ENCODE results near the gene MFAP1. TPM values are rescaled to one million over a fixed set of nuclear protein-coding genes. Genes with fewer than 3 reads are reported as not detected.

The MFAP1 gene
- polyA plus RNA-seq, 1 donor from 2014 or later: 37.7 TPM

DNA sequence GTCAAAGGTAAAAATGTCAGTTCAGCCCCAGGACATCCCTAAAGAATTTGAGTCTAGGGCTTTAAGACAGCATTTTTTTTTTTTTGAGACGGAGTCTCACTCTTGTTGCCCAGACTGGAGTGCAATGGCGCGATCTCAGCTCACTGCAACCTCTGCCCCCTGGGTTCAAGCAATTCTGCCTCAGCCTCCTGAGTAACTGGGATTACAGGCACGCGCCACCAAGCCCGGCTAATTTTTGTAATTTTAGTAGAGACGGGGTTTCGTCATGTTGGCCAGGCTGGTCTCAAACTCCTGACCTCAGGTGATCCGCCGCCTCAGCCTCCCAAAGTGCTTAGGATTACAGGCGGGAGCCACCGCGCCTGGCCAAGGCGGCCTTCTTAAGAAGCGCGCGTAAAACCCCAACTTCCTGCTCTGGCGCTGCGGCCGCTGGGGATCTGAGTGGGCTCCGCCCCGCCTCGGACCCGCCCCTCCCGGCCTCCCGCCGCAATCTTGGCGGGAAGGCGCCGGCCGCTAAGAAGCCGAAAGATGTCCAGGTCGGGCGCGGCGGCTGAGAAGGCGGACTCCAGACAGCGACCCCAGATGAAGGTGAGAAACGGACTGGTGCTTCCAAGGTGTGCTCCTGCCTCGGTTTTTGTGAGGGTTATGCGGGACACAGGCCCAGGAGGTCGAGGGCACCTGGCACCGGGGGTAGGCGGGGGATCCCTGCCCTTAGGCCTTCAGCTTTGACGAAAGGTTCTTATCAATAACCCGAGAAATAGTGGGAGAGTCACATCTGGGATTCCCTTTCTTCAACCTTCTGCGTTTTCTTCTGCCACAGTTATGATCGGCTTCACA, 2.2 kb upstream of the MFAP1 start, which contains the start of gene WDR76:
Gene WDR76 (plus strand): TSS at position 495 of the 834 bp plus-strand sequence. CDS start 31 bp downstream, at position 526.
- Histone ChIP-seq H4K20me1 (ENCODE audit: insufficient read depth) (no peaks in the 10 kb centered on the region), H3K79me2 (replicated peaks; ENCODE audit: insufficient read depth, low read length) (peaks cover 15% of the 10 kb centered on the region), H3F3A (ENCODE audit: insufficient read depth, low read length, poor library complexity, severe bottlenecking) (no peaks in the 10 kb centered on the region), H3K27me3 (ENCODE audit: insufficient read depth, low read depth, low read length) (no peaks in the 10 kb centered on the region), H3K9ac (ENCODE audit: low read length) (no peak within 1 kb of the TSS), H3K9me2 (ENCODE audit: insufficient read depth, low read length) (no peaks in the 10 kb centered on the region), H3K4me2 (ENCODE audit: low read length) (no peak within 1 kb of the TSS), H3K36me3 (ENCODE audit: insufficient read depth, low read length) (no peaks in the 10 kb centered on the region), H3K4me3 (ENCODE audit: low read length) (peak within 1 kb of the TSS; percentile 34), H2AFZ (ENCODE audit: low read depth, low read length) (no peak within 1 kb of the TSS), H3K27ac (ENCODE audit: low read length) (no peak within 1 kb of the TSS), H3K9me3 (ENCODE audit: low read length) (no peaks in the 10 kb centered on the region)
- TF ChIP-seq TAF1 (IDR thresholded peaks at IDR 0.05; ENCODE audit: low read depth) (no peak), MXI1 (conservative IDR thresholded peaks at IDR 0.05; ENCODE audit: poor library complexity, severe bottlenecking) (no peak), SMC3 (conservative IDR thresholded peaks at IDR 0.05; ENCODE audit: poor library complexity) (no peak), RAD21 (conservative IDR thresholded peaks at IDR 0.05) (no peak), EZH2 (IDR thresholded peaks at IDR 0.05; ENCODE audit: borderline replicate concordance, insufficient read depth, low read length, poor library complexity, severe bottlenecking) (no peak), EP300 (conservative IDR thresholded peaks at IDR 0.05; ENCODE audit: poor library complexity, severe bottlenecking) (no peak), POLR2AphosphoS5 (IDR thresholded peaks at IDR 0.05) (no peak)
- TF ChIP-seq, protein P1, sequence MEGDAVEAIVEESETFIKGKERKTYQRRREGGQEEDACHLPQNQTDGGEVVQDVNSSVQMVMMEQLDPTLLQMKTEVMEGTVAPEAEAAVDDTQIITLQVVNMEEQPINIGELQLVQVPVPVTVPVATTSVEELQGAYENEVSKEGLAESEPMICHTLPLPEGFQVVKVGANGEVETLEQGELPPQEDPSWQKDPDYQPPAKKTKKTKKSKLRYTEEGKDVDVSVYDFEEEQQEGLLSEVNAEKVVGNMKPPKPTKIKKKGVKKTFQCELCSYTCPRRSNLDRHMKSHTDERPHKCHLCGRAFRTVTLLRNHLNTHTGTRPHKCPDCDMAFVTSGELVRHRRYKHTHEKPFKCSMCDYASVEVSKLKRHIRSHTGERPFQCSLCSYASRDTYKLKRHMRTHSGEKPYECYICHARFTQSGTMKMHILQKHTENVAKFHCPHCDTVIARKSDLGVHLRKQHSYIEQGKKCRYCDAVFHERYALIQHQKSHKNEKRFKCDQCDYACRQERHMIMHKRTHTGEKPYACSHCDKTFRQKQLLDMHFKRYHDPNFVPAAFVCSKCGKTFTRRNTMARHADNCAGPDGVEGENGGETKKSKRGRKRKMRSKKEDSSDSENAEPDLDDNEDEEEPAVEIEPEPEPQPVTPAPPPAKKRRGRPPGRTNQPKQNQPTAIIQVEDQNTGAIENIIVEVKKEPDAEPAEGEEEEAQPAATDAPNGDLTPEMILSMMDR (IDR thresholded peaks at IDR 0.05; ENCODE audit: poor library complexity, severe bottlenecking): no peak
- TF ChIP-seq, protein P2, sequence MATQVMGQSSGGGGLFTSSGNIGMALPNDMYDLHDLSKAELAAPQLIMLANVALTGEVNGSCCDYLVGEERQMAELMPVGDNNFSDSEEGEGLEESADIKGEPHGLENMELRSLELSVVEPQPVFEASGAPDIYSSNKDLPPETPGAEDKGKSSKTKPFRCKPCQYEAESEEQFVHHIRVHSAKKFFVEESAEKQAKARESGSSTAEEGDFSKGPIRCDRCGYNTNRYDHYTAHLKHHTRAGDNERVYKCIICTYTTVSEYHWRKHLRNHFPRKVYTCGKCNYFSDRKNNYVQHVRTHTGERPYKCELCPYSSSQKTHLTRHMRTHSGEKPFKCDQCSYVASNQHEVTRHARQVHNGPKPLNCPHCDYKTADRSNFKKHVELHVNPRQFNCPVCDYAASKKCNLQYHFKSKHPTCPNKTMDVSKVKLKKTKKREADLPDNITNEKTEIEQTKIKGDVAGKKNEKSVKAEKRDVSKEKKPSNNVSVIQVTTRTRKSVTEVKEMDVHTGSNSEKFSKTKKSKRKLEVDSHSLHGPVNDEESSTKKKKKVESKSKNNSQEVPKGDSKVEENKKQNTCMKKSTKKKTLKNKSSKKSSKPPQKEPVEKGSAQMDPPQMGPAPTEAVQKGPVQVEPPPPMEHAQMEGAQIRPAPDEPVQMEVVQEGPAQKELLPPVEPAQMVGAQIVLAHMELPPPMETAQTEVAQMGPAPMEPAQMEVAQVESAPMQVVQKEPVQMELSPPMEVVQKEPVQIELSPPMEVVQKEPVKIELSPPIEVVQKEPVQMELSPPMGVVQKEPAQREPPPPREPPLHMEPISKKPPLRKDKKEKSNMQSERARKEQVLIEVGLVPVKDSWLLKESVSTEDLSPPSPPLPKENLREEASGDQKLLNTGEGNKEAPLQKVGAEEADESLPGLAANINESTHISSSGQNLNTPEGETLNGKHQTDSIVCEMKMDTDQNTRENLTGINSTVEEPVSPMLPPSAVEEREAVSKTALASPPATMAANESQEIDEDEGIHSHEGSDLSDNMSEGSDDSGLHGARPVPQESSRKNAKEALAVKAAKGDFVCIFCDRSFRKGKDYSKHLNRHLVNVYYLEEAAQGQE (IDR thresholded peaks at IDR 0.05; ENCODE audit: borderline replicate concordance): no peak

DNA sequence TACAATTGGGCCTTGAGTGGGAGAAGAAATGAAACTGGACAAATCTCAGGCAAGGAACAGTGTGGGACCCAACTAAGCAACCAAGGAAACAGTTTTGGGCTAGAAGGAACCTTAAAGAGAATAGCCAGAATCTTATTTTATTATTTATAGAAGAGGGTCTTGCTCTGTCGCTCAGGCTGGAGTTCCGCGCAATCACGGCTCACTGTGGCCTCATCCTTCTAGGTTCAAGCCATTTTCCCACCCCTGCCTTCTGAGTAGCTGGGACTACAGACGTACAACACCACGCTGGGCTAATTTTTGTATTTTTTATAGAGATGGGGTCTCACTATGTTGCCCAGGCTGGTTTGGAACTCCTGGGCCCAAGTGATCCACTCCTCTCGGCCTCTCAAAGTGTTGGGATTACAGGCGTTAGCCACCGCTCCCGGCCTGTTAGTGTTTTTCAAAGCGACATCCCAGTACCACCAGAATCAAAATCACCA, 1.6 kb upstream of the MFAP1 start:
- Histone ChIP-seq H3K9me2 (ENCODE audit: insufficient read depth, low read length) (no peaks in the 10 kb centered on the region), H3K36me3 (ENCODE audit: insufficient read depth, low read length) (no peaks in the 10 kb centered on the region), H3K9ac (ENCODE audit: low read length) (no peak overlapping the region), H3K27me3 (ENCODE audit: insufficient read depth, low read depth, low read length) (no peaks in the 10 kb centered on the region), H2AFZ (ENCODE audit: low read depth, low read length) (no peak overlapping the region), H3K27ac (ENCODE audit: low read length) (no peak overlapping the region), H4K20me1 (ENCODE audit: insufficient read depth) (no peaks in the 10 kb centered on the region), H3K79me2 (replicated peaks; ENCODE audit: insufficient read depth, low read length) (peaks cover 21% of the 10 kb centered on the region), H3K9me3 (ENCODE audit: low read length) (no peaks in the 10 kb centered on the region), H3K4me3 (ENCODE audit: low read length) (no peak overlapping the region), H3F3A (ENCODE audit: insufficient read depth, low read length, poor library complexity, severe bottlenecking) (no peaks in the 10 kb centered on the region), H3K4me2 (ENCODE audit: low read length) (no peak overlapping the region)
- TF ChIP-seq EZH2 (IDR thresholded peaks at IDR 0.05; ENCODE audit: borderline replicate concordance, insufficient read depth, low read length, poor library complexity, severe bottlenecking) (no peak), SMC3 (conservative IDR thresholded peaks at IDR 0.05; ENCODE audit: poor library complexity) (no peak), EP300 (conservative IDR thresholded peaks at IDR 0.05; ENCODE audit: poor library complexity, severe bottlenecking) (no peak), RAD21 (conservative IDR thresholded peaks at IDR 0.05) (no peak), MXI1 (conservative IDR thresholded peaks at IDR 0.05; ENCODE audit: poor library complexity, severe bottlenecking) (no peak), POLR2AphosphoS5 (IDR thresholded peaks at IDR 0.05) (no peak), TAF1 (IDR thresholded peaks at IDR 0.05; ENCODE audit: low read depth) (no peak)
- TF ChIP-seq, protein P2 (IDR thresholded peaks at IDR 0.05; ENCODE audit: borderline replicate concordance): no peak
- TF ChIP-seq, protein P1 (IDR thresholded peaks at IDR 0.05; ENCODE audit: poor library complexity, severe bottlenecking): no peak

All from neural cell (in vitro differentiated cells).